Upper lobe of left lung (tissue), 4 donors: ENCODE data around the gene FXYD6.

Experiments used
- POLR2A ChIP-seq, 4 donors: fragments of 450-650 bp; IDR thresholded peaks; one replicate each; pipeline ENCODE4 v1.5.1; 2016 to 2017; ENCODE audit warnings: antibody characterized with exemption in 4 of 4, mild to moderate bottlenecking in 2 of 4
- POLR2AphosphoS5 ChIP-seq, 2 donors: sonication (generic); formaldehyde crosslinking; IDR thresholded peaks; one replicate each; pipeline ENCODE4 v1.5.1; 2017; ENCODE audit warnings: antibody characterized with exemption in 2 of 2
- TF ChIP-seq, protein P1 (sequence below), 6 experiments: fragments of 450-650 bp in 4 of 6; fragments of 200-600 bp in 2 of 6; sonication (generic) in 2 of 6; IDR thresholded peaks; one replicate each; pipeline ENCODE4 v1.5.1; 2016 to 2019; ENCODE audit warnings: antibody characterized with exemption in 6 of 6

GRCh38 chr11:117823294-117823945 is 53.0 kb downstream of the FXYD6 start:
- TF ChIP-seq, protein P1, sequence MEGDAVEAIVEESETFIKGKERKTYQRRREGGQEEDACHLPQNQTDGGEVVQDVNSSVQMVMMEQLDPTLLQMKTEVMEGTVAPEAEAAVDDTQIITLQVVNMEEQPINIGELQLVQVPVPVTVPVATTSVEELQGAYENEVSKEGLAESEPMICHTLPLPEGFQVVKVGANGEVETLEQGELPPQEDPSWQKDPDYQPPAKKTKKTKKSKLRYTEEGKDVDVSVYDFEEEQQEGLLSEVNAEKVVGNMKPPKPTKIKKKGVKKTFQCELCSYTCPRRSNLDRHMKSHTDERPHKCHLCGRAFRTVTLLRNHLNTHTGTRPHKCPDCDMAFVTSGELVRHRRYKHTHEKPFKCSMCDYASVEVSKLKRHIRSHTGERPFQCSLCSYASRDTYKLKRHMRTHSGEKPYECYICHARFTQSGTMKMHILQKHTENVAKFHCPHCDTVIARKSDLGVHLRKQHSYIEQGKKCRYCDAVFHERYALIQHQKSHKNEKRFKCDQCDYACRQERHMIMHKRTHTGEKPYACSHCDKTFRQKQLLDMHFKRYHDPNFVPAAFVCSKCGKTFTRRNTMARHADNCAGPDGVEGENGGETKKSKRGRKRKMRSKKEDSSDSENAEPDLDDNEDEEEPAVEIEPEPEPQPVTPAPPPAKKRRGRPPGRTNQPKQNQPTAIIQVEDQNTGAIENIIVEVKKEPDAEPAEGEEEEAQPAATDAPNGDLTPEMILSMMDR (IDR thresholded peaks at IDR 0.05) = peak in 5 of 6 experiments; percentile 13 to 47 (median 31)
- TF ChIP-seq POLR2AphosphoS5 (IDR thresholded peaks at IDR 0.05) = no peak
- TF ChIP-seq POLR2A (IDR thresholded peaks at IDR 0.05) = no peak
